Fibroblast of villous mesenchyme (primary cell): ENCODE results near the gene BMP4. TPM values are rescaled to one million over a fixed set of nuclear protein-coding genes. Genes with fewer than 3 reads are reported as not detected.

Source experiments
- DNase-seq: peaks from one replicate; pipeline ENCODE4 v3.0.0-alpha.2; 2010; ENCODE audit warnings: low read depth
- H3K4me3 ChIP-seq: 2 replicates; pipeline ENCODE4 v1.5.1; 2011; ENCODE audit warnings: low read depth, mild to moderate bottlenecking, low read length
- total RNA-seq: library from RNA; depleted of rRNA; stranded (reverse); fragments of >200 nt; gene quantifications from 2 replicates; pipeline ENCODE4 v1.2.3, GENCODE V29; 2012
- TF ChIP-seq, protein P1 (sequence below): IDR thresholded peaks from 2 replicates; pipeline ENCODE4 v1.5.1; 2012; ENCODE audit warnings: low read depth, mild to moderate bottlenecking, low read length; ENCODE audit not compliant: insufficient read depth

The BMP4 gene
- total RNA-seq, 1 donor, result 9.9 TPM

DNA sequence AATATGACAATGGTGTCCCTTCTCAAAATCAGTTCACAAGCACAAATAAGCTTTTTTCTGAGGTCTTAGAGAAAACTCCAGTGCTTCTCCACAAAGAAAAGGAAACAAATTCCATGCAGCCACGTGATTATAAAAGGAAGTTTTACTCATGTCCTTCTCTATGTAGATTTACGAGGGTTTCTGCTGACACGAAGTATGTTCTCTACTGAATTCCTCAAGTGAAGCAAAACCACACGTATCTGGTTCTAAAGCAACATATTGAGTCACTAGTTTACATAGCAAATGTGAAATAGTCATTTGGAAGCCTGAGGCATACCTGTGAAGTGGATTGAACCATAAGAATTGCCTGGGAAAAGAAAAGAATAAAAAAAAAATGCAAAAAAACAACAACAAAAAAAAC lies 31.9 kb downstream of the BMP4 start:
- H3K4me3 ChIP-seq, result no peak overlapping the region
- TF ChIP-seq, protein P1, sequence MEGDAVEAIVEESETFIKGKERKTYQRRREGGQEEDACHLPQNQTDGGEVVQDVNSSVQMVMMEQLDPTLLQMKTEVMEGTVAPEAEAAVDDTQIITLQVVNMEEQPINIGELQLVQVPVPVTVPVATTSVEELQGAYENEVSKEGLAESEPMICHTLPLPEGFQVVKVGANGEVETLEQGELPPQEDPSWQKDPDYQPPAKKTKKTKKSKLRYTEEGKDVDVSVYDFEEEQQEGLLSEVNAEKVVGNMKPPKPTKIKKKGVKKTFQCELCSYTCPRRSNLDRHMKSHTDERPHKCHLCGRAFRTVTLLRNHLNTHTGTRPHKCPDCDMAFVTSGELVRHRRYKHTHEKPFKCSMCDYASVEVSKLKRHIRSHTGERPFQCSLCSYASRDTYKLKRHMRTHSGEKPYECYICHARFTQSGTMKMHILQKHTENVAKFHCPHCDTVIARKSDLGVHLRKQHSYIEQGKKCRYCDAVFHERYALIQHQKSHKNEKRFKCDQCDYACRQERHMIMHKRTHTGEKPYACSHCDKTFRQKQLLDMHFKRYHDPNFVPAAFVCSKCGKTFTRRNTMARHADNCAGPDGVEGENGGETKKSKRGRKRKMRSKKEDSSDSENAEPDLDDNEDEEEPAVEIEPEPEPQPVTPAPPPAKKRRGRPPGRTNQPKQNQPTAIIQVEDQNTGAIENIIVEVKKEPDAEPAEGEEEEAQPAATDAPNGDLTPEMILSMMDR, result no peak

DNA sequence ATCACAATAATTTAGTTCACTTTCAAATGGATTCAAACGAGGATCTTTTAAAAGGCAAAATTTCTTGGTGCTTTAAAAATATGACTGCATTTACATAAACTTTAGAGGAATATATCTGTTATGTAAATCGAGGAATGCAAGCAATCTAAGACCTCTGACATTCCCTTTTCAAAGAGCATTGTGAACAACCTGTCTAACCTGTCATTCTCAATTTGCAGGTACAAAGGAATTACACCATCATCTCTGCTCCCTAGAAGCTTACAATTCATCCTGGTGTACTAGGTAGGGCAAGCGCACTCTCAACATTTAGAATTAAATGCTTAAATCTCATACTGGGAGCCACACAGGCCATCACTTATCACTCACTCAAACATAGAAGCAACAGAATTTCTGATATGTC lies 35.6 kb downstream of the BMP4 start:
- TF ChIP-seq, protein P1, result no peak
- no peak for DNase-seq
- H3K4me3 ChIP-seq, result no peak overlapping the region

More for the DNA sequence above, 31.9 kb downstream of the BMP4 start:
- peak; percentile 93 for DNase-seq

DNA sequence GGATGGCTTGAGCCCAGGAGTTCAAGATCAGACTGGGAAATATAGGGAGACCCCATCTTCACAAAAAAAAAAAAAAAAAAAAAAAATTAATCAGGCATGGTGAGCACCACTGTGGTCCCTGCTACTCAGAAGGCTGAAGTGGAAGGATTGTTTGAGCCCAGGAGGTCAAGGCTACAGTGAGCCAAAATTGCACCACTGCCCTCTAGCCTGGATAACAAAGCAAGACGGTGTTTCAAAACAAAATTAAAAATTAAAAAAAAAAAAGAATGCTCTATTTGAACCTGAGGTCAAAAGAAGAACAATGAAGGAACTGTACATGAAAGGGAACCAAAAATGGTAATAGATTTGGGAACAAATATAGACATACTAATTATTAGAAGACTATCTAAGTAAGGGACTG lies 40.4 kb downstream of the BMP4 start:
- TF ChIP-seq, protein P1, result no peak

GRCh38 chr14:53915364-53916014 lies 41.1 kb downstream of the BMP4 start:
- DNase-seq, result no peak
- TF ChIP-seq, protein P1, result no peak
- no peak overlapping the region for H3K4me3 ChIP-seq

More for the DNA sequence above, 40.4 kb downstream of the BMP4 start:
- H3K4me3 ChIP-seq, result no peak overlapping the region
- DNase-seq, result no peak

DNA sequence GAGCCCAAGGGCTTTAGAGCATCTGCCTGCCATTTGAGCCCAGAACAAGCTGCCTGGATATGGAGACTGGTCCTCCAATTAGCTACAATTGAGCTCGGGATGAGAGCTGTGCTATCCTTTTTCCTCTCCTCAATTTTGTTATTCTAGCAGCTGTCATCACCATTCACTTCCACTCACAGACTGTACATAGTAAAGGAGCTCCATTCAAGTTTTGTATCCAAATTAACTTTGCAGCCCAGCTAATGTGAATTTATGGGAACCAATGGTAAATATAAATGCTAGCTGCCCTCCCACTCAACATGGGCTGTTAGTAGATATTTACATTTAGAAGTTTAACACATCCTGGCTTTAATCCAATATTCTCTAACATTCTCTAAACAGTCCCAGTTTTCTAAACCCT lies 44.6 kb downstream of the BMP4 start:
- DNase-seq, result no peak
- TF ChIP-seq, protein P1, result no peak
- no peak overlapping the region for H3K4me3 ChIP-seq

DNA sequence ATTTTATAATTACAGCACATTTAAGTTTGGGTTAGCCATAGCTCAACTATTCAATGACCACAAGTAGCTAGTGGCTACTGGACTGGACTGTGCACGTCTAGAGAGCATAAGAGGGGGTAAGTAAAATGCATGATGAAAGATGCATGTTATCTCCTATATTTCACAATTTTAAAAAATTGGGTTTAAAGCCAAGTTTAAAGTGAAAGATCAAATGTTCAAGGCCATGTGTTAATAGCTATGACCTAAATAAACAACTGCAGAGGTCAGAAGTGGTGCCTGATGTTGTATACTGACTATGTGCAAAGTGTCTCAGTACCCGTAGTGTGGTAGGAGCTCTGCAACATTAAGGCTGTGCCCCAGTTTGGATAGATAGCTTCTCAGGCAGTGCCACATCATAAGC lies 48.2 kb downstream of the BMP4 start:
- DNase-seq, result peak; percentile 48
- no peak overlapping the region for H3K4me3 ChIP-seq
- TF ChIP-seq, protein P1, result no peak

GRCh38 chr14:53902307-53902706 lies 54.3 kb downstream of the BMP4 start:
- H3K4me3 ChIP-seq, result no peak overlapping the region
- peak; percentile 84 for DNase-seq
- TF ChIP-seq, protein P1, result no peak
